Nucleus accumbens (tissue), 56 donors: ENCODE results near the gene MFN2.

Source experiments
- DNase-seq, 56 donors: peaks; one replicate each; lab custom pipeline; 2025; lab: John Stamatoyannopoulos, UW

MFN2 gene

GRCh38 chr1:12039824-12040456 lies 59.7 kb downstream of the MFN2 start:
- peak in 1 of 56 donors; percentile 6 for DNase-seq

GRCh38 chr1:12040457-12041051 lies 60.3 kb downstream of the MFN2 start:
- no peak for DNase-seq

- DNase-seq = peak in 2 of 56 donors; percentile 5 to 7
Measured at GRCh38 chr1:12044187-12044877, 64.1 kb downstream of the MFN2 start.

- DNase-seq = no peak
Measured at GRCh38 chr1:12046749-12047119, 66.5 kb downstream of the MFN2 start.

- no peak for DNase-seq
Measured at GRCh38 chr1:12047120-12047876, 67.1 kb downstream of the MFN2 start.

GRCh38 chr1:12048372-12048771 lies 68.1 kb downstream of the MFN2 start:
- DNase-seq = peak in 2 of 56 donors; percentile 6 to 15

- DNase-seq = no peak
Measured at GRCh38 chr1:12049616-12050015, 69.4 kb downstream of the MFN2 start.

- no peak for DNase-seq
Measured at GRCh38 chr1:12051361-12051760, 71.1 kb downstream of the MFN2 start.

GRCh38 chr1:12052008-12052573 lies 71.8 kb downstream of the MFN2 start:
- DNase-seq = peak in 2 of 56 donors; percentile 10 to 13

- DNase-seq = peak in 26 of 56 donors; percentile 1 to 72 (median 26)
Measured at GRCh38 chr1:12052997-12053686, 72.9 kb downstream of the MFN2 start.

GRCh38 chr1:12053752-12054548 lies 73.7 kb downstream of the MFN2 start:
- no peak for DNase-seq

GRCh38 chr1:12055259-12055658 lies 75.0 kb downstream of the MFN2 start:
- DNase-seq = no peak

- no peak for DNase-seq
Measured at GRCh38 chr1:12056331-12056841, 76.1 kb downstream of the MFN2 start.

GRCh38 chr1:12057382-12057781 lies 77.1 kb downstream of the MFN2 start:
- no peak for DNase-seq

GRCh38 chr1:12057940-12058687 lies 77.9 kb downstream of the MFN2 start:
- DNase-seq = no peak

GRCh38 chr1:12059226-12059625 lies 79.0 kb downstream of the MFN2 start:
- DNase-seq = no peak

GRCh38 chr1:12059722-12060464 lies 79.6 kb downstream of the MFN2 start:
- DNase-seq = no peak

- DNase-seq = no peak
Measured at GRCh38 chr1:12060500-12060899, 80.3 kb downstream of the MFN2 start.
